NCI-H510A treated with DMSO at 0.1 percent for 48 hours (cell line): ENCODE results near the gene SMIM35.

Experiments
- DNase-seq: peaks from one replicate; lab custom pipeline; 2025; lab: John Stamatoyannopoulos, UW

SMIM35 gene

GRCh38 chr11:118086913-118087768 is at the start of gene SMIM35:
SMIM35 (minus strand) TSS chr11:118086963; CDS start chr11:118086757, 206 bp downstream.
- DNase-seq, result no peak

GRCh38 chr11:118136341-118136740 is 49.6 kb upstream of the SMIM35 start:
- DNase-seq, result no peak

- no peak for DNase-seq
Observed at GRCh38 chr11:118135796-118136165, 49.0 kb upstream of the SMIM35 start.

GRCh38 chr11:118135051-118135795 is 48.5 kb upstream of the SMIM35 start:
- DNase-seq, result no peak

- DNase-seq, result no peak
Observed at GRCh38 chr11:118133816-118134215, 47.1 kb upstream of the SMIM35 start.

GRCh38 chr11:118132385-118133151 is 45.8 kb upstream of the SMIM35 start:
- DNase-seq, result no peak

- no peak for DNase-seq
Observed at GRCh38 chr11:118129471-118130172, 42.9 kb upstream of the SMIM35 start.

- no peak for DNase-seq
Observed at GRCh38 chr11:118128721-118129470, 42.1 kb upstream of the SMIM35 start.

- DNase-seq, result no peak
Observed at GRCh38 chr11:118128310-118128709, 41.5 kb upstream of the SMIM35 start.

GRCh38 chr11:118126082-118126838 is 39.5 kb upstream of the SMIM35 start:
- DNase-seq, result no peak

- DNase-seq, result no peak
Observed at GRCh38 chr11:118124929-118125535, 38.3 kb upstream of the SMIM35 start.

- DNase-seq, result no peak
Observed at GRCh38 chr11:118120793-118121192, 34.0 kb upstream of the SMIM35 start.

- DNase-seq, result no peak
Observed at GRCh38 chr11:118117790-118118601, 31.2 kb upstream of the SMIM35 start.

- no peak for DNase-seq
Observed at GRCh38 chr11:118115048-118115447, 28.3 kb upstream of the SMIM35 start.

- no peak for DNase-seq
Observed at GRCh38 chr11:118114266-118114665, 27.5 kb upstream of the SMIM35 start.

GRCh38 chr11:118112711-118113430 is 26.1 kb upstream of the SMIM35 start:
- no peak for DNase-seq

GRCh38 chr11:118111744-118112035 is 24.9 kb upstream of the SMIM35 start:
- no peak for DNase-seq

GRCh38 chr11:118111019-118111743 is 24.4 kb upstream of the SMIM35 start:
- no peak for DNase-seq
